HG03280 (cell line): Measurements from ENCODE around the gene FPR1.
"Not testable (repeated sequence)": the region's sequence is repeated elsewhere in the genome, so short reads cannot be mapped to it uniquely, and the experiment has no call there.

ENCODE experiments used
- ATAC-seq: cut with Tn5 transposase; IDR thresholded peaks from one replicate; pipeline ENCODE4 v1.9.1; 2021; ENCODE audit warnings: mild to moderate bottlenecking, moderate library complexity; ENCODE audit not compliant: unreplicated experiment

The FPR1 gene

GRCh38 chr19:51738523-51738922 is 13.2 kb downstream of the FPR1 start:
- not testable (repeated sequence) for ATAC-seq

GRCh38 chr19:51737924-51738323 is 13.8 kb downstream of the FPR1 start:
- ATAC-seq, result no peak

GRCh38 chr19:51737389-51737788 is 14.3 kb downstream of the FPR1 start:
- no peak for ATAC-seq

GRCh38 chr19:51735759-51736449 is 15.8 kb downstream of the FPR1 start:
- no peak for ATAC-seq

- ATAC-seq, result no peak
Measured at GRCh38 chr19:51733742-51734522, 17.7 kb downstream of the FPR1 start.

GRCh38 chr19:51729781-51730180 is 21.9 kb downstream of the FPR1 start:
- no peak for ATAC-seq

- ATAC-seq, result no peak
Measured at GRCh38 chr19:51727349-51727880, 24.3 kb downstream of the FPR1 start.

- no peak for ATAC-seq
Measured at GRCh38 chr19:51726049-51726448, 25.6 kb downstream of the FPR1 start.

GRCh38 chr19:51724543-51724942 is 27.1 kb downstream of the FPR1 start:
- ATAC-seq, result no peak

- no peak for ATAC-seq
Measured at GRCh38 chr19:51722492-51722891, 29.2 kb downstream of the FPR1 start.

- ATAC-seq, result no peak
Measured at GRCh38 chr19:51721905-51722304, 29.8 kb downstream of the FPR1 start.

- no peak for ATAC-seq
Measured at GRCh38 chr19:51719251-51719988, 32.3 kb downstream of the FPR1 start.

GRCh38 chr19:51716925-51717324 is 34.8 kb downstream of the FPR1 start:
- ATAC-seq, result no peak

GRCh38 chr19:51715850-51716249 is 35.8 kb downstream of the FPR1 start:
- no peak for ATAC-seq

GRCh38 chr19:51714848-51715247 is 36.8 kb downstream of the FPR1 start:
- ATAC-seq, result no peak

GRCh38 chr19:51713319-51714285 is 38.1 kb downstream of the FPR1 start:
- no peak for ATAC-seq

GRCh38 chr19:51712461-51713081 is 39.1 kb downstream of the FPR1 start:
- ATAC-seq, result no peak

GRCh38 chr19:51711702-51712101 is 40.0 kb downstream of the FPR1 start:
- ATAC-seq, result no peak

- ATAC-seq, result no peak
Measured at GRCh38 chr19:51710163-51710562, 41.5 kb downstream of the FPR1 start.

- ATAC-seq, result no peak
Measured at GRCh38 chr19:51709575-51709974, 42.1 kb downstream of the FPR1 start.
